Right lobe of liver (tissue), 4 donors: ENCODE data around the gene CLDN20.

Experiments
- POLR2A ChIP-seq: fragments of 450-650 bp; IDR thresholded peaks from one replicate; pipeline ENCODE4 v1.6.1; 2017; ENCODE audit warnings: antibody characterized with exemption, mild to moderate bottlenecking
- TF ChIP-seq, protein P1 (sequence below), 4 donors: fragments of 200-600 bp in 3 of 4; fragments of 450-650 bp in 1 of 4; IDR thresholded peaks; one replicate each; pipeline versions ENCODE4 v1.5.1 to v1.8.0; 2016 to 2022; ENCODE audit warnings: antibody characterized with exemption in 4 of 4, mild to moderate bottlenecking in 2 of 4
- donor health status: DM: no; HTN: no; CAD: no.
- donor health status: DM: no; HTN: no; CAD: no.
- donor health status: DM: no; HTN: yes; CAD: no.

DNA sequence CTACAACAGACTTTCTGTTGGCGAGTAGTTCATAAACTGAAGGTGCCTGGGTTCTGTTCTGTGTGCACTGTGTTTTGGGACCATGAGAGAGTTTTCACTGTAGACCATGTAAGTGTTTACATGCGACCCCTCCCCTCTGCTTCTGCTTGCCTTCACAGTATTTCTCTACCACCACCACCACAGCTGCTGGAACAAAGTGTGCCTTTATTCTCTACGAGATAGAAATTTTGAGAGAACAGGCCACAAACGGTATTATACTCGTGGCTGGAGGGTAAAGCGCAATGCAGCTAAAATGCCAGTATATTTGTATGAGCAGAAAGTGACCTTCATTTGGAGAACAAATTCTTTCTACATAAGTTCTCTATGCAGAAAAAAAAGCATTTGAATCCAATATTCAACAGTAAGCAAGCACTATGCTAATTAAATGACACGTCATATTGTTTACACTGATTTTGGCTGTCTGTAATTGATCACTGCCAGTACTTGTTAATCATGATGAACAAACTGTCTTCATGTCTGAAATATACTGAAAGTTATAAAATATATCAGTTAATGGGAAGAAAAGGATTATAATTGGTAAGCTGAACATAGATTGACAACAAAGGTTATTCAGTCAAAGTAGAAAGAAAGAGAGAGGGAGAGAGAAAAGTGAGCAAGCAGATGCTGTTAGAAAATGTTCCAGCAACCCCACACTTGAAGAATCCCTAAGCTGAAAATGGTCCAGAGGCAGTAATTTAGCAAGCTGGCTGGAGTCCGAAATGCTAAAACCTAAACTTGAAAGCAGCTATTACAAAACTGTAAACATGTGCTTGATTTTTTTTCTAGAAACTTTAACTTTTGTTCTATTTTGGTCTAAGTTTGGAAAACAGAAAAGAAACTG lies 8.8 kb downstream of the CLDN20 start:
- TF ChIP-seq, protein P1, sequence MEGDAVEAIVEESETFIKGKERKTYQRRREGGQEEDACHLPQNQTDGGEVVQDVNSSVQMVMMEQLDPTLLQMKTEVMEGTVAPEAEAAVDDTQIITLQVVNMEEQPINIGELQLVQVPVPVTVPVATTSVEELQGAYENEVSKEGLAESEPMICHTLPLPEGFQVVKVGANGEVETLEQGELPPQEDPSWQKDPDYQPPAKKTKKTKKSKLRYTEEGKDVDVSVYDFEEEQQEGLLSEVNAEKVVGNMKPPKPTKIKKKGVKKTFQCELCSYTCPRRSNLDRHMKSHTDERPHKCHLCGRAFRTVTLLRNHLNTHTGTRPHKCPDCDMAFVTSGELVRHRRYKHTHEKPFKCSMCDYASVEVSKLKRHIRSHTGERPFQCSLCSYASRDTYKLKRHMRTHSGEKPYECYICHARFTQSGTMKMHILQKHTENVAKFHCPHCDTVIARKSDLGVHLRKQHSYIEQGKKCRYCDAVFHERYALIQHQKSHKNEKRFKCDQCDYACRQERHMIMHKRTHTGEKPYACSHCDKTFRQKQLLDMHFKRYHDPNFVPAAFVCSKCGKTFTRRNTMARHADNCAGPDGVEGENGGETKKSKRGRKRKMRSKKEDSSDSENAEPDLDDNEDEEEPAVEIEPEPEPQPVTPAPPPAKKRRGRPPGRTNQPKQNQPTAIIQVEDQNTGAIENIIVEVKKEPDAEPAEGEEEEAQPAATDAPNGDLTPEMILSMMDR (IDR thresholded peaks at IDR 0.05) = no peak
- no peak for TF ChIP-seq POLR2A
